B cell (primary cell): ENCODE measurements around the gene DECR2.

ENCODE experiments used
- CTCF ChIP-seq: fragments of 200-600 bp; IDR thresholded peaks from one replicate; pipeline ENCODE4 v1.8.0; 2022; ENCODE audit warnings: antibody characterized with exemption, mild to moderate bottlenecking
- EZH2 ChIP-seq: IDR thresholded peaks from 2 replicates; pipeline ENCODE4 v1.6.1; 2012; ENCODE audit warnings: borderline replicate concordance, low read depth, mild to moderate bottlenecking, moderate library complexity, low read length; ENCODE audit not compliant: insufficient read depth, poor library complexity, severe bottlenecking

DNA sequence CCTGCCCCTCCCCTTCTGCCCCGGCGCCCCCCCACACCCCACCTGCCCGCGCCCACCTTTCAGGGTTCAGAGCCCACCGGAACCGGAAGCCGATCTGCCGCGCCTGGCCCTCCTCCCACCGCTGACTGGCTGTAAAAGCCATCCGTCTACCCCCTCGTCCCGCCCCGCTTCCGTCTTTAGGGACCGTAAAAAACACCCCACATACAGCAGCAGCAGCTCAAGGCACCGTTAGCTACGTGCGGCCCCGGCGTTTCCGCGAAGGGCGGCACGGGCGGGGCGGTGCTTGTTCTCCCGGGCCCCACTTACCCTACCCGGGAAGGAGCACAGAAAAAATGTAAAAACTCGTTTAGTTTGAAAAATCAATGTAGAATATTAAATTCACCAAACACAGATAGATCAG, 31.2 kb upstream of the DECR2 start, which contains the start of gene MRPL28:
- TF ChIP-seq CTCF (no peak), EZH2 (no peak)
